ENCODE measurements around the gene SERPIND1. TPM values are rescaled to one million over a fixed set of nuclear protein-coding genes. Genes with fewer than 3 reads are reported as not detected.
"Not testable (repeated sequence)": the region's sequence is repeated elsewhere in the genome, so short reads cannot be mapped to it uniquely, and the experiment has no call there.

SERPIND1 gene
- total and polyA plus RNA-seq, 2 of the 8 experiments (the other 6 are each of a cell fraction or from before 2014, with no cell fraction given), result not detected

GRCh38 chr22:20823264-20823663 lies 49.4 kb downstream of the SERPIND1 start:
- 91% methylated on average over 1 of the region's 1 CpG; no CpG with 5 or more reads in 1 of the 2 experiments for WGBS, 2 experiments (ENCODE audit: extremely low coverage in 1 of 2, insufficient coverage in 1 of 2, insufficient read length in 1 of 2, insufficient replicate concordance in 2 of 2, low coverage in 1 of 2, low lambda C conversion rate in 2 of 2, missing lambda C conversion rate in 1 of 2)
- CTCF ChIA-PET (ENCODE audit: partially characterized antibody), result interaction anchor here (0.6 to 1.2 kb wide), 3 partner anchors 19 to 162 kb away, joined by 3 to 4 read pairs (median 3); no protein-coding TSS in a partner anchor
- no peak overlapping the region for H2AK5ac ChIP-seq (ENCODE audit: low read depth, low read length)

DNA sequence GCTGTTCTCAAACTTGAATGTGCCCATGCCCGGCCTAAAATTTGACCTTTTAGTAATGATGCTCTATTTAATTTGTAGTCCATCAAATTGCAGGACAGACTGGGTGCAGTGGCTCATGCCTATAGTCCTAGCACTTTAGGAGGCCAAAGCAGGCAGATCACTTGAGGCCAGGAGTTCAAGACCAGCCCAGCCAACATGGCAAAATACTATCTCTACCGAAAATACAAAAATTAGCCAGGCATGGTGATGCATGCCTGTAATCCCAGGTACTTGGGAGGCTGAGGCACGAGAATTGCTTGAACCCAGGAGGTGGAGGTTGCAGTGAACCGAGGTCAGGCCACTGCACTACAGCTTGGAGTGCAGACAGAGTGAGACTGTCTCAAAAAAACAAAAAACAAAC lies 51.3 kb downstream of the SERPIND1 start:
- H2BK120ac ChIP-seq (replicated peaks; ENCODE audit: low read depth, low read length); H3K4ac ChIP-seq (replicated peaks; ENCODE audit: insufficient read length, low read depth, low read length); H3K79me1 ChIP-seq (ENCODE audit: low read depth, low read length); H4K20me1 ChIP-seq (replicated peaks in 1 of 2; ENCODE audit: control insufficient read depth in 1 of 2, insufficient read depth in 2 of 2, low read length in 2 of 2); H3K79me2 ChIP-seq (ENCODE audit: control insufficient read depth in 1 of 2, insufficient read depth in 2 of 2, low read length in 2 of 2); H3K18ac ChIP-seq (ENCODE audit: extremely low read depth, low read length); H3K4me2 ChIP-seq (ENCODE audit: insufficient read depth in 1 of 2, low read depth in 2 of 2, low read length in 2 of 2); CTCF ChIA-PET (ENCODE audit: partially characterized antibody); H2BK15ac ChIP-seq (ENCODE audit: low read length); H3K9me3 ChIP-seq (ENCODE audit: insufficient read depth in 2 of 2, low read depth in 1 of 2, low read length in 1 of 2); H2BK12ac ChIP-seq (ENCODE audit: low read depth, low read length); H3K23me2 ChIP-seq (ENCODE audit: low read depth, low read length); H4K8ac ChIP-seq (ENCODE audit: extremely low read depth, insufficient read depth, low read length); H3K23ac ChIP-seq (ENCODE audit: insufficient read length); H3K27ac ChIP-seq (ENCODE audit: low read depth, low read length); H3K9ac ChIP-seq (replicated peaks in 1 of 4; ENCODE audit: extremely low read depth in 1 of 4, low read depth in 3 of 4, low read length in 3 of 4); FAIRE-seq; H4K5ac ChIP-seq (ENCODE audit: insufficient read length, low read depth, low read length); H3K14ac ChIP-seq (ENCODE audit: insufficient read length); H4K91ac ChIP-seq (replicated peaks; ENCODE audit: insufficient read length, low read length); H3K4me3 ChIP-seq (ENCODE audit: extremely low read depth in 1 of 4, insufficient read depth in 2 of 4, low read depth in 3 of 4, low read length in 4 of 4); H3K27me3 ChIP-seq (replicated peaks in 1 of 4; ENCODE audit: control insufficient read depth in 3 of 4, extremely low read depth in 1 of 4, insufficient read depth in 3 of 4, low read length in 3 of 4); H3K36me3 ChIP-seq (ENCODE audit: control insufficient read depth in 2 of 4, insufficient read depth in 4 of 4, low read length in 3 of 4); DNase-seq (ENCODE audit: low read depth in 1 of 2, low spot score in 2 of 2); POLR2A ChIA-PET (ENCODE audit: partially characterized antibody); H2BK5ac ChIP-seq (ENCODE audit: low read depth, low read length); H2AFZ ChIP-seq (ENCODE audit: low read length); H3K56ac ChIP-seq (replicated peaks; ENCODE audit: insufficient read length, low read depth, low read length); H2AK5ac ChIP-seq (ENCODE audit: low read depth, low read length); H3K4me1 ChIP-seq (replicated peaks in 1 of 4; ENCODE audit: control insufficient read depth in 3 of 4, insufficient read depth in 4 of 4, low read length in 3 of 4); H2BK20ac ChIP-seq (ENCODE audit: low read length): not testable (repeated sequence)
- 82% methylated on average over 4 of the region's 4 CpGs; no CpG with 5 or more reads in 1 of the 2 experiments for WGBS, 2 experiments (ENCODE audit: extremely low coverage in 1 of 2, insufficient coverage in 1 of 2, insufficient read length in 1 of 2, insufficient replicate concordance in 2 of 2, low coverage in 1 of 2, low lambda C conversion rate in 2 of 2, missing lambda C conversion rate in 1 of 2)

More at GRCh38 chr22:20823264-20823663, 49.4 kb downstream of the SERPIND1 start:
- Histone ChIP-seq H2BK20ac (ENCODE audit: low read length) (no peak overlapping the region), H3K4me1 (replicated peaks in 1 of 4; ENCODE audit: control insufficient read depth in 3 of 4, insufficient read depth in 4 of 4, low read length in 3 of 4) (no peaks in the 10 kb centered on the region), H2BK120ac (replicated peaks; ENCODE audit: low read depth, low read length) (no peak overlapping the region), H3K4me2 (ENCODE audit: insufficient read depth in 1 of 2, low read depth in 2 of 2, low read length in 2 of 2) (no peak overlapping the region), H3K4me3 (ENCODE audit: extremely low read depth in 1 of 4, insufficient read depth in 2 of 4, low read depth in 3 of 4, low read length in 4 of 4) (no peak overlapping the region), H3K23me2 (ENCODE audit: low read depth, low read length) (no peaks in the 10 kb centered on the region; the same call in 1 of the 2 replicates), H4K20me1 (replicated peaks in 1 of 2; ENCODE audit: control insufficient read depth in 1 of 2, insufficient read depth in 2 of 2, low read length in 2 of 2) (peaks cover 0 to 1% of the 10 kb centered on the region in 2 experiments), H3K56ac (replicated peaks; ENCODE audit: insufficient read length, low read depth, low read length) (no peak overlapping the region), H4K8ac (ENCODE audit: extremely low read depth, insufficient read depth, low read length) (no peak overlapping the region), H3K36me3 (ENCODE audit: control insufficient read depth in 2 of 4, insufficient read depth in 4 of 4, low read length in 3 of 4) (peaks cover 0 to 2% (median 0%) of the 10 kb centered on the region in 4 experiments; a peak in 2 of 8 replicates), H3K23ac (ENCODE audit: insufficient read length) (no peak overlapping the region), H4K91ac (replicated peaks; ENCODE audit: insufficient read length, low read length) (no peak overlapping the region), H4K5ac (ENCODE audit: insufficient read length, low read depth, low read length) (no peak overlapping the region), H3K14ac (ENCODE audit: insufficient read length) (no peak overlapping the region), H2BK15ac (ENCODE audit: low read length) (no peak overlapping the region), H2AFZ (ENCODE audit: low read length) (no peak overlapping the region), H3K27me3 (replicated peaks in 1 of 4; ENCODE audit: control insufficient read depth in 3 of 4, extremely low read depth in 1 of 4, insufficient read depth in 3 of 4, low read length in 3 of 4) (no peaks in the 10 kb centered on the region), H3K27ac (ENCODE audit: low read depth, low read length) (no peak overlapping the region), H3K79me2 (ENCODE audit: control insufficient read depth in 1 of 2, insufficient read depth in 2 of 2, low read length in 2 of 2) (no peaks in the 10 kb centered on the region), H3K9ac (replicated peaks in 1 of 4; ENCODE audit: extremely low read depth in 1 of 4, low read depth in 3 of 4, low read length in 3 of 4) (no peak overlapping the region), H3K9me3 (ENCODE audit: insufficient read depth in 2 of 2, low read depth in 1 of 2, low read length in 1 of 2) (no peaks in the 10 kb centered on the region), H3K18ac (ENCODE audit: extremely low read depth, low read length) (no peak overlapping the region), H3K79me1 (ENCODE audit: low read depth, low read length) (no peaks in the 10 kb centered on the region), H2BK12ac (ENCODE audit: low read depth, low read length) (no peak overlapping the region), H3K4ac (replicated peaks; ENCODE audit: insufficient read length, low read depth, low read length) (no peak overlapping the region), H2BK5ac (ENCODE audit: low read depth, low read length) (no peak overlapping the region)
- FAIRE-seq (no peak), DNase-seq (ENCODE audit: low read depth in 1 of 2, low spot score in 2 of 2) (no peak)
- no peak for TF ChIP-seq CBX5 (IDR thresholded peaks at IDR 0.05; ENCODE audit: low read depth, low read length)
- POLR2A ChIA-PET (ENCODE audit: partially characterized antibody), result no interaction called here

Measured in H1 (cell line).